ENCODE results near the gene RSPH1. TPM values are rescaled to one million over a fixed set of nuclear protein-coding genes. Genes with fewer than 3 reads are reported as not detected.

Gene RSPH1
- total RNA-seq, 1 experiment from 2014 or later = 0.31 TPM

DNA sequence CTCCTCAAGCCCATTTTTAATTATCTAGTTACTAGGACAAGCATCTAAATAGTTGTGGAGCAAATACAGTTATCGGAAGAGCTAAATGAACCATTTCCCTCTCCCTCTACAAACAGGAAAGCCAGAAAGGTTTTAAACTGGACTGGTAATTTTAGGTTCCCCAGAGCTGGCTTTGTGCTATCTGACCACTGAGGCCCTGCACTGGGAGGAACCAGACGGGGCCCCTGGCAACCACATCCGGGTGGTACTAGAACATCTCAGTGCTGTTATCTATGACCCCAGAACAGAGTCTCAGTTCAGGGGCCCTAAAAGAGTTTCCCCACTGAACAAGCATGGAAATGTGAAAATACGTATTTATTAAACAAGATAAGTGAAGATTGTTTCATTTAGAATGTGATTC is 7.7 kb upstream of the RSPH1 start:
- no peak overlapping the region for H4K8ac ChIP-seq (replicated peaks; ENCODE audit: insufficient read length, low read depth, low read length)
- H2BK12ac ChIP-seq (ENCODE audit: insufficient read length, low read depth, low read length) = no peak overlapping the region
- DNase-seq = no peak
- no peak overlapping the region for H2AK5ac ChIP-seq (ENCODE audit: insufficient read length, low read length)
- H3K4ac ChIP-seq (ENCODE audit: low read depth, low read length) = no peak overlapping the region
- no peak overlapping the region for H4K91ac ChIP-seq (ENCODE audit: insufficient read length, low read depth, low read length)
- H3K36me3 Mint-ChIP-seq (ENCODE audit: insufficient read depth in 1 of 3, low read depth in 3 of 3) = no peaks in the 10 kb centered on the region
- no peaks in the 10 kb centered on the region for H4K20me1 ChIP-seq (ENCODE audit: control insufficient read depth, insufficient read depth, insufficient read length)
- no peaks in the 10 kb centered on the region for H3K9me3 ChIP-seq (ENCODE audit: control insufficient read depth, low read depth, low read length)
- no peak overlapping the region for H3K56ac ChIP-seq (ENCODE audit: insufficient read length, low read depth, low read length)
- no peaks in the 10 kb centered on the region for H3K27me3 ChIP-seq (ENCODE audit: insufficient read depth, low read length)
- H3K4me1 Mint-ChIP-seq = peaks cover 5 to 8% of the 10 kb centered on the region in 2 experiments; a peak in 3 of 4 replicates
- no peak overlapping the region for H2AFZ ChIP-seq (ENCODE audit: low read length)
- no peak overlapping the region; a peak in 1 of 5 replicates for H3K4me3 Mint-ChIP-seq
- TF ChIP-seq, protein P1, sequence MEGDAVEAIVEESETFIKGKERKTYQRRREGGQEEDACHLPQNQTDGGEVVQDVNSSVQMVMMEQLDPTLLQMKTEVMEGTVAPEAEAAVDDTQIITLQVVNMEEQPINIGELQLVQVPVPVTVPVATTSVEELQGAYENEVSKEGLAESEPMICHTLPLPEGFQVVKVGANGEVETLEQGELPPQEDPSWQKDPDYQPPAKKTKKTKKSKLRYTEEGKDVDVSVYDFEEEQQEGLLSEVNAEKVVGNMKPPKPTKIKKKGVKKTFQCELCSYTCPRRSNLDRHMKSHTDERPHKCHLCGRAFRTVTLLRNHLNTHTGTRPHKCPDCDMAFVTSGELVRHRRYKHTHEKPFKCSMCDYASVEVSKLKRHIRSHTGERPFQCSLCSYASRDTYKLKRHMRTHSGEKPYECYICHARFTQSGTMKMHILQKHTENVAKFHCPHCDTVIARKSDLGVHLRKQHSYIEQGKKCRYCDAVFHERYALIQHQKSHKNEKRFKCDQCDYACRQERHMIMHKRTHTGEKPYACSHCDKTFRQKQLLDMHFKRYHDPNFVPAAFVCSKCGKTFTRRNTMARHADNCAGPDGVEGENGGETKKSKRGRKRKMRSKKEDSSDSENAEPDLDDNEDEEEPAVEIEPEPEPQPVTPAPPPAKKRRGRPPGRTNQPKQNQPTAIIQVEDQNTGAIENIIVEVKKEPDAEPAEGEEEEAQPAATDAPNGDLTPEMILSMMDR (conservative IDR thresholded peaks at IDR 0.05) = no peak
- H3K9me3 Mint-ChIP-seq = no peaks in the 10 kb centered on the region
- no peak overlapping the region for H3T11ph ChIP-seq (ENCODE audit: low read length)
- no peak overlapping the region for H2BK5ac ChIP-seq (ENCODE audit: insufficient read length, low read length)
- no peak overlapping the region for H3K18ac ChIP-seq (ENCODE audit: insufficient read length, low read depth, low read length)
- no CpG with 5 or more reads among the region's 4 CpGs for WGBS (ENCODE audit: extremely low coverage, insufficient read length, low lambda C conversion rate)
- H3K79me2 ChIP-seq (ENCODE audit: insufficient read depth, low read length) = no peaks in the 10 kb centered on the region
- no peaks in the 10 kb centered on the region for H3K79me1 ChIP-seq (ENCODE audit: insufficient read depth, low read depth, low read length, poor library complexity, severe bottlenecking)
- no peak overlapping the region for H3K23ac ChIP-seq (ENCODE audit: insufficient read length, low read depth, low read length)
- no peak overlapping the region for H2BK20ac ChIP-seq (ENCODE audit: low read depth, low read length, poor library complexity, severe bottlenecking)
- no peak overlapping the region for H3K27ac ChIP-seq (ENCODE audit: insufficient read length, low read depth, low read length)
- no peak overlapping the region for H3K27ac Mint-ChIP-seq
- H3K14ac ChIP-seq (ENCODE audit: insufficient read depth, low read length) = no peak overlapping the region
- no peak overlapping the region for H4K5ac ChIP-seq (ENCODE audit: insufficient read length, low read depth, low read length)
- H3K4me1 ChIP-seq (ENCODE audit: insufficient read depth, low read length) = no peaks in the 10 kb centered on the region
- H3K9ac ChIP-seq (ENCODE audit: extremely low read depth, insufficient read length, low read length) = no peak overlapping the region
- no peak overlapping the region for H3K4me2 ChIP-seq (ENCODE audit: insufficient read depth, insufficient read length, low read length)
- no peak overlapping the region for H2BK120ac ChIP-seq (ENCODE audit: low read depth, low read length, poor library complexity, severe bottlenecking)
- H2BK15ac ChIP-seq (ENCODE audit: low read depth, low read length) = no peak overlapping the region
- no peaks in the 10 kb centered on the region for H3K23me2 ChIP-seq (ENCODE audit: insufficient read length, low read depth, low read length, poor library complexity, severe bottlenecking)
- peaks cover 2% of the 10 kb centered on the region for H3K27me3 Mint-ChIP-seq (ENCODE audit: low read depth)

Data from H9 (cell line).